ENCODE results near the gene CD86.

DNA sequence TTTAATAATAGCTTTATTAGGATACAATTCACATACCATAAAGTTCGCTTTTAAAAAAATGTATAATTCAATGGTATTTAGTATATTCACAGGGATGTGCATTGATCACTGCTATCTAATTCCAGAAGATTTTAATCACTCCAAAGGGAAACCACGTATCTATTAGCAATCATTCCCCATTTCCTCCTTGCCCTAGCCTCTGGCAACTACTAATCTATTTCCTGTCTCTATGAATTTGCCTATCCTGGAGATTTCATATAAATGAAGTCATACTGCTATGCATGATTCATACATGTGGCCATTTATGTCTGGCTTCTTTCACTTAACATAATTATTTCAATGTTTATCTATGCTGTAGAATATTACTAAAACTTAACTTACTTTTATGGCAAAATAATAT lies 96.3 kb downstream of the CD86 start:
- no peak for TF ChIP-seq RAD21 (conservative IDR thresholded peaks at IDR 0.05 in 1 of 2, IDR thresholded peaks at IDR 0.05 in 1 of 2)
- TF ChIP-seq EP300 (IDR thresholded peaks at IDR 0.05) = no peak

Data from A549 (cell line).